WTC11 (cell line): ENCODE results near the gene POMC. TPM values are rescaled to one million over a fixed set of nuclear protein-coding genes. Genes with fewer than 3 reads are reported as not detected.

Experiments
- ATAC-seq: fragments of 200-7000 bp; cut with Tn5 transposase; 2 replicates; pipeline ENCODE4 v1.10.0; 2021; ENCODE audit warnings: mild to moderate bottlenecking, moderate library complexity
- CTCF ChIA-PET: fragments of 300-600 bp; sonication (Branson Sonifier 250); formaldehyde crosslinking; loops from one replicate; lab custom pipeline; 2021; ENCODE audit warnings: antibody characterized with exemption; lab: Charles Lee
- POLR2A ChIA-PET: fragments of 350-600 bp; sonication (Branson Sonifier 250); formaldehyde crosslinking; loops from one replicate; lab custom pipeline; 2021; ENCODE audit warnings: antibody characterized with exemption; lab: Charles Lee
- DNase-seq: peaks from one replicate; pipeline ENCODE4 v3.0.0; 2021; ENCODE audit warnings: low spot score
- H3K27ac Mint-ChIP-seq: 2 replicates; pipeline ENCODE4 v1.8.0; 2021; ENCODE audit warnings: mixed read lengths
- H3K27me3 Mint-ChIP-seq: 2 replicates; pipeline ENCODE4 v1.8.0; 2021; ENCODE audit warnings: low read depth, mild to moderate bottlenecking, moderate library complexity, mixed read lengths
- H3K36me3 Mint-ChIP-seq: 2 replicates; pipeline ENCODE4 v1.8.0; 2021; ENCODE audit warnings: mixed read lengths
- H3K4me1 Mint-ChIP-seq: 2 replicates; pipeline ENCODE4 v1.8.0; 2022; ENCODE audit warnings: mixed read lengths
- H3K4me3 Mint-ChIP-seq: 2 replicates; pipeline ENCODE4 v1.8.0; 2021; ENCODE audit warnings: mild to moderate bottlenecking, moderate library complexity, mixed read lengths
- H3K9me3 Mint-ChIP-seq: 2 replicates; pipeline ENCODE4 v1.8.0; 2021; ENCODE audit warnings: mixed read lengths
- CREM ChIP-seq: sonication (generic); formaldehyde crosslinking; IDR thresholded peaks from 2 replicates; pipeline ENCODE4 v1.8.1; 2022; ENCODE audit warnings: mild to moderate bottlenecking, missing genetic modification reagents, moderate library complexity
- ETV6 ChIP-seq: sonication (generic); formaldehyde crosslinking; IDR thresholded peaks from 2 replicates; pipeline ENCODE4 v1.8.1; 2022; ENCODE audit warnings: mild to moderate bottlenecking, missing genetic modification reagents
- FOXK1 ChIP-seq: sonication (generic); formaldehyde crosslinking; IDR thresholded peaks from 2 replicates; pipeline ENCODE4 v1.8.0; 2022; ENCODE audit warnings: mild to moderate bottlenecking, moderate library complexity, missing genetic modification reagents
- GABPB1 ChIP-seq: sonication (generic); formaldehyde crosslinking; IDR thresholded peaks from 2 replicates; pipeline ENCODE4 v1.8.1; 2023; ENCODE audit warnings: mild to moderate bottlenecking, missing genetic modification reagents
- GTF2I ChIP-seq: fragments of 250-450 bp; sonication (Bioruptor Pico); conservative IDR thresholded peaks from 2 replicates; pipeline ENCODE4 v1.4.0; 2021; ENCODE audit warnings: mild to moderate bottlenecking
- JUN ChIP-seq: sonication (generic); formaldehyde crosslinking; IDR thresholded peaks from 2 replicates; pipeline ENCODE4 v1.8.0; 2023; ENCODE audit warnings: mild to moderate bottlenecking, missing genetic modification reagents
- KAT7 ChIP-seq: sonication (generic); formaldehyde crosslinking; IDR thresholded peaks from 2 replicates; pipeline ENCODE4 v1.8.1; 2023; ENCODE audit warnings: missing genetic modification reagents, mild to moderate bottlenecking, borderline replicate concordance
- MYBL2 ChIP-seq: sonication (generic); formaldehyde crosslinking; IDR thresholded peaks from 2 replicates; pipeline ENCODE4 v1.8.1; 2023; ENCODE audit warnings: mild to moderate bottlenecking, moderate library complexity, missing genetic modification reagents
- NFE2L1 ChIP-seq: sonication (generic); formaldehyde crosslinking; IDR thresholded peaks from 2 replicates; pipeline ENCODE4 v1.8.1; 2023; ENCODE audit warnings: missing genetic modification reagents
- NFYB ChIP-seq: sonication (generic); formaldehyde crosslinking; conservative IDR thresholded peaks from 2 replicates; pipeline ENCODE4 v1.8.0; 2022; ENCODE audit warnings: low read depth, missing genetic modification reagents
- PRRX2 ChIP-seq: fragments of 250-450 bp; sonication (Bioruptor Pico); IDR thresholded peaks from 2 replicates; pipeline ENCODE4 v1.8.0; 2021; ENCODE audit warnings: mild to moderate bottlenecking
- TCF7 ChIP-seq: sonication (generic); formaldehyde crosslinking; IDR thresholded peaks from 2 replicates; pipeline ENCODE4 v1.8.0; 2022; ENCODE audit warnings: mild to moderate bottlenecking, low read depth, missing genetic modification reagents, moderate library complexity
- TP53 ChIP-seq: sonication (generic); formaldehyde crosslinking; IDR thresholded peaks from 2 replicates; pipeline ENCODE4 v1.8.1; 2023; ENCODE audit warnings: mild to moderate bottlenecking, missing genetic modification reagents
- ZBTB21 ChIP-seq: sonication (generic); formaldehyde crosslinking; IDR thresholded peaks from 2 replicates; pipeline ENCODE4 v1.8.1; 2023; ENCODE audit warnings: mild to moderate bottlenecking, missing genetic modification reagents, borderline replicate concordance
- ZNF138 ChIP-seq: sonication (generic); formaldehyde crosslinking; conservative IDR thresholded peaks from 2 replicates; pipeline ENCODE4 v1.8.1; 2022; ENCODE audit warnings: mild to moderate bottlenecking, moderate library complexity, missing genetic modification reagents
- ZNF416 ChIP-seq: fragments of 250-450 bp; sonication (Bioruptor Pico); IDR thresholded peaks from 2 replicates; pipeline ENCODE4 v1.9.0; 2021; ENCODE audit warnings: mild to moderate bottlenecking, inconsistent platforms
- total RNA-seq: library from RNA; stranded (reverse); gene quantifications from 3 replicates; pipeline ENCODE4 v1.2.3, GENCODE V29; 2021
- TF ChIP-seq, protein P1 (sequence below): sonication (generic); formaldehyde crosslinking; IDR thresholded peaks from 2 replicates; pipeline ENCODE4 v1.8.1; 2023; ENCODE audit warnings: mild to moderate bottlenecking, missing genetic modification reagents
- TF ChIP-seq, protein P2 (sequence below): sonication (generic); formaldehyde crosslinking; IDR thresholded peaks from 2 replicates; pipeline ENCODE4 v1.8.1; 2023; ENCODE audit warnings: mild to moderate bottlenecking, missing genetic modification reagents, moderate library complexity
- TF ChIP-seq, protein P3 (sequence below): sonication (generic); formaldehyde crosslinking; conservative IDR thresholded peaks from 2 replicates; pipeline ENCODE4 v1.8.1; 2022; ENCODE audit warnings: mild to moderate bottlenecking, missing genetic modification reagents
- TF ChIP-seq, protein P4 (sequence below): sonication (generic); formaldehyde crosslinking; IDR thresholded peaks from 2 replicates; pipeline ENCODE4 v1.8.1; 2022; ENCODE audit warnings: mild to moderate bottlenecking, missing genetic modification reagents, moderate library complexity, borderline replicate concordance
- TF ChIP-seq, protein P5 (sequence below): sonication (generic); formaldehyde crosslinking; IDR thresholded peaks from 2 replicates; pipeline ENCODE4 v1.8.0; 2022; ENCODE audit warnings: mild to moderate bottlenecking, missing genetic modification reagents
- TF ChIP-seq, protein P6 (sequence below): sonication (generic); formaldehyde crosslinking; IDR thresholded peaks from 2 replicates; pipeline ENCODE4 v1.8.1; 2023; ENCODE audit warnings: mild to moderate bottlenecking, missing genetic modification reagents
- TF ChIP-seq, protein P7 (sequence below): sonication (generic); formaldehyde crosslinking; IDR thresholded peaks from 2 replicates; pipeline ENCODE4 v1.8.0; 2022; ENCODE audit warnings: mild to moderate bottlenecking, missing genetic modification reagents
- TF ChIP-seq, protein P8 (sequence below): sonication (generic); formaldehyde crosslinking; IDR thresholded peaks from 2 replicates; pipeline ENCODE4 v1.8.0; 2022; ENCODE audit warnings: mild to moderate bottlenecking, missing genetic modification reagents
- TF ChIP-seq, protein P9 (sequence below): fragments of 250-450 bp; sonication (Bioruptor Pico); IDR thresholded peaks from 2 replicates; pipeline ENCODE4 v1.9.0; 2021; ENCODE audit warnings: moderate library complexity, mild to moderate bottlenecking, inconsistent platforms, borderline replicate concordance

Gene POMC
- total RNA-seq, 1 experiment from 2014 or later = 3.2 TPM

DNA sequence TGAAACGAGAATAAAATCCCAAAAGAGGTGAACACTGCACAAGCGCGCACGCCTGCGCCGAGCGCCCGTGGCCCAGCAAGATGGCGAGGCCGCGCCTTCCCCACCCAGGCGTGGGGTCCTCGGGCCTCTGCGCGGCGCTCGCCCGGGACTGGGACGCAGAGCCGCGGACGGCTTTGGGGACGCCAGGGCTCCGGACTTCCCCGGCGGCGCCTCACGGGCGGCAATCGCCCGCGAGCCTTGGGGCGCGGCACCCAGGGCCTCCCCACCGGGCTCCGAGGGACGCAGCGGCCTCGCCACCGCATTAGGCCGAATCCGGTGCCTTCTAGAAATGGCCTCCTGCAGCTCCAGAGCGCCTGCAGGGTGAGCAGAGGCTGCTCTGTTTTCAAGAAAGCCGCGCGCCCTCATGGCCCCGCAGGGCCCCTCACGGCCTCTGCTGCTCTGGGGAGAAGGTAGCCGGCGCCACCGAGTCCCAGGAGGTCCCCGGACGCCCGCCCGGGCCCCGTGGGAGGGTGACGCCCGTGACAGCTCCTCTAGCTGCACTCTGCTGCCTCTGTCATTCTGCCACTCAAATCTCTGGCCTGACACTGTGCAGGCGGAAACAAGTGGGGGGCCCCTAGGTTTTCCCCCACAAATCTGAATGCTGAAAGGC, 35.9 kb upstream of the POMC start:
- POLR2A ChIA-PET = no interaction called here
- CTCF ChIA-PET = interaction anchor here (0.6 to 1.5 kb wide), 3 partner anchors 16 to 38 kb away, joined by 3 to 7 read pairs (median 5); no protein-coding TSS in a partner anchor
- no peaks in the 10 kb centered on the region for H3K36me3 Mint-ChIP-seq
- peaks cover 7% of the 10 kb centered on the region for H3K4me1 Mint-ChIP-seq
- H3K9me3 Mint-ChIP-seq = no peaks in the 10 kb centered on the region
- no peak overlapping the region for H3K4me3 Mint-ChIP-seq
- no peak for TF ChIP-seq ZNF138 (CRISPR knock-in tag)
- no peak for TF ChIP-seq ZNF416
- TF ChIP-seq ETV6 (CRISPR knock-in tag) = no peak
- TF ChIP-seq NFE2L1 = no peak
- TF ChIP-seq, protein P1, sequence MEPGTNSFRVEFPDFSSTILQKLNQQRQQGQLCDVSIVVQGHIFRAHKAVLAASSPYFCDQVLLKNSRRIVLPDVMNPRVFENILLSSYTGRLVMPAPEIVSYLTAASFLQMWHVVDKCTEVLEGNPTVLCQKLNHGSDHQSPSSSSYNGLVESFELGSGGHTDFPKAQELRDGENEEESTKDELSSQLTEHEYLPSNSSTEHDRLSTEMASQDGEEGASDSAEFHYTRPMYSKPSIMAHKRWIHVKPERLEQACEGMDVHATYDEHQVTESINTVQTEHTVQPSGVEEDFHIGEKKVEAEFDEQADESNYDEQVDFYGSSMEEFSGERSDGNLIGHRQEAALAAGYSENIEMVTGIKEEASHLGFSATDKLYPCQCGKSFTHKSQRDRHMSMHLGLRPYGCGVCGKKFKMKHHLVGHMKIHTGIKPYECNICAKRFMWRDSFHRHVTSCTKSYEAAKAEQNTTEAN = no peak
- TF ChIP-seq KAT7 (CRISPR knock-in tag) = no peak
- TF ChIP-seq MYBL2 (CRISPR knock-in tag) = no peak
- TF ChIP-seq GABPB1 (CRISPR knock-in tag) = no peak
- no peak for TF ChIP-seq CREM (CRISPR knock-in tag)
- no peak for TF ChIP-seq TP53 (CRISPR knock-in tag)
- TF ChIP-seq, protein P2, sequence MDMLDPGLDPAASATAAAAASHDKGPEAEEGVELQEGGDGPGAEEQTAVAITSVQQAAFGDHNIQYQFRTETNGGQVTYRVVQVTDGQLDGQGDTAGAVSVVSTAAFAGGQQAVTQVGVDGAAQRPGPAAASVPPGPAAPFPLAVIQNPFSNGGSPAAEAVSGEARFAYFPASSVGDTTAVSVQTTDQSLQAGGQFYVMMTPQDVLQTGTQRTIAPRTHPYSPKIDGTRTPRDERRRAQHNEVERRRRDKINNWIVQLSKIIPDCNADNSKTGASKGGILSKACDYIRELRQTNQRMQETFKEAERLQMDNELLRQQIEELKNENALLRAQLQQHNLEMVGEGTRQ (CRISPR knock-in tag) = no peak
- TF ChIP-seq, protein P3, sequence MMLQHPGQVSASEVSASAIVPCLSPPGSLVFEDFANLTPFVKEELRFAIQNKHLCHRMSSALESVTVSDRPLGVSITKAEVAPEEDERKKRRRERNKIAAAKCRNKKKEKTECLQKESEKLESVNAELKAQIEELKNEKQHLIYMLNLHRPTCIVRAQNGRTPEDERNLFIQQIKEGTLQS (CRISPR knock-in tag) = no peak
- no peak for TF ChIP-seq NFYB
- TF ChIP-seq, protein P4, sequence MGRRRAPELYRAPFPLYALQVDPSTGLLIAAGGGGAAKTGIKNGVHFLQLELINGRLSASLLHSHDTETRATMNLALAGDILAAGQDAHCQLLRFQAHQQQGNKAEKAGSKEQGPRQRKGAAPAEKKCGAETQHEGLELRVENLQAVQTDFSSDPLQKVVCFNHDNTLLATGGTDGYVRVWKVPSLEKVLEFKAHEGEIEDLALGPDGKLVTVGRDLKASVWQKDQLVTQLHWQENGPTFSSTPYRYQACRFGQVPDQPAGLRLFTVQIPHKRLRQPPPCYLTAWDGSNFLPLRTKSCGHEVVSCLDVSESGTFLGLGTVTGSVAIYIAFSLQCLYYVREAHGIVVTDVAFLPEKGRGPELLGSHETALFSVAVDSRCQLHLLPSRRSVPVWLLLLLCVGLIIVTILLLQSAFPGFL (CRISPR knock-in tag) = no peak
- TF ChIP-seq, protein P5, sequence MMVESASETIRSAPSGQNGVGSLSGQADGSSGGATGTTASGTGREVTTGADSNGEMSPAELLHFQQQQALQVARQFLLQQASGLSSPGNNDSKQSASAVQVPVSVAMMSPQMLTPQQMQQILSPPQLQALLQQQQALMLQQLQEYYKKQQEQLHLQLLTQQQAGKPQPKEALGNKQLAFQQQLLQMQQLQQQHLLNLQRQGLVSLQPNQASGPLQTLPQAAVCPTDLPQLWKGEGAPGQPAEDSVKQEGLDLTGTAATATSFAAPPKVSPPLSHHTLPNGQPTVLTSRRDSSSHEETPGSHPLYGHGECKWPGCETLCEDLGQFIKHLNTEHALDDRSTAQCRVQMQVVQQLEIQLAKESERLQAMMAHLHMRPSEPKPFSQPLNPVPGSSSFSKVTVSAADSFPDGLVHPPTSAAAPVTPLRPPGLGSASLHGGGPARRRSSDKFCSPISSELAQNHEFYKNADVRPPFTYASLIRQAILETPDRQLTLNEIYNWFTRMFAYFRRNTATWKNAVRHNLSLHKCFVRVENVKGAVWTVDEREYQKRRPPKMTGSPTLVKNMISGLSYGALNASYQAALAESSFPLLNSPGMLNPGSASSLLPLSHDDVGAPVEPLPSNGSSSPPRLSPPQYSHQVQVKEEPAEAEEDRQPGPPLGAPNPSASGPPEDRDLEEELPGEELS (CRISPR knock-in tag) = no peak
- TF ChIP-seq PRRX2 (CRISPR knock-in tag) = no peak
- DNase-seq (peak; percentile 27), ATAC-seq (peak; percentile 49)
- H3K27me3 Mint-ChIP-seq = no peaks in the 10 kb centered on the region
- H3K27ac Mint-ChIP-seq = no peak overlapping the region

DNA sequence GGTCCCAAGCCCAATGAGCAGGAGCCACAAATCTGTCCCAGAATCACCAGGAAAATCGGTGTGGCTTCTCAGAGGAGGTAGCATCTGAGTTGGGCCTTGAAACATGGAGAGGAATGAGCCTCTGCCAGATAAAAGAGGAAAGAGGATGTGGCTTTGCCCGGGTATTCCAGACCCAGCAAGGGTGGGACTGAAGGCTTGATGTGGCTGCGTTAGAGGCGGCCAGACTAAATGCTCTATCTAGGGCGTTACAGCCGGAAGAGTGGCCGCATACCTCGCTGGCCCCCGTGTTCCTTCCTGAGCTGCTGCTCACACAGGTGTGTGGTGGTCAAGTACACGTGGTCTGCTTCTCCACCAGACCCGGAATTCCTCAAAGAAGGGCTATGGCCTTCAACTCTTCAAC, 33.9 kb upstream of the POMC start:
- no peaks in the 10 kb centered on the region for H3K27me3 Mint-ChIP-seq
- no peaks in the 10 kb centered on the region for H3K36me3 Mint-ChIP-seq
- no peak overlapping the region for H3K4me3 Mint-ChIP-seq
- no peaks in the 10 kb centered on the region for H3K9me3 Mint-ChIP-seq
- no peak overlapping the region for H3K27ac Mint-ChIP-seq
- POLR2A ChIA-PET = no interaction called here
- no peak for ATAC-seq
- DNase-seq = no peak
- peaks cover 10% of the 10 kb centered on the region for H3K4me1 Mint-ChIP-seq
- CTCF ChIA-PET = interaction anchor here (1.0 kb wide), 1 partner anchor 227 kb away, joined by 3 read pairs; no protein-coding TSS in a partner anchor
- TF ChIP-seq, protein P6, sequence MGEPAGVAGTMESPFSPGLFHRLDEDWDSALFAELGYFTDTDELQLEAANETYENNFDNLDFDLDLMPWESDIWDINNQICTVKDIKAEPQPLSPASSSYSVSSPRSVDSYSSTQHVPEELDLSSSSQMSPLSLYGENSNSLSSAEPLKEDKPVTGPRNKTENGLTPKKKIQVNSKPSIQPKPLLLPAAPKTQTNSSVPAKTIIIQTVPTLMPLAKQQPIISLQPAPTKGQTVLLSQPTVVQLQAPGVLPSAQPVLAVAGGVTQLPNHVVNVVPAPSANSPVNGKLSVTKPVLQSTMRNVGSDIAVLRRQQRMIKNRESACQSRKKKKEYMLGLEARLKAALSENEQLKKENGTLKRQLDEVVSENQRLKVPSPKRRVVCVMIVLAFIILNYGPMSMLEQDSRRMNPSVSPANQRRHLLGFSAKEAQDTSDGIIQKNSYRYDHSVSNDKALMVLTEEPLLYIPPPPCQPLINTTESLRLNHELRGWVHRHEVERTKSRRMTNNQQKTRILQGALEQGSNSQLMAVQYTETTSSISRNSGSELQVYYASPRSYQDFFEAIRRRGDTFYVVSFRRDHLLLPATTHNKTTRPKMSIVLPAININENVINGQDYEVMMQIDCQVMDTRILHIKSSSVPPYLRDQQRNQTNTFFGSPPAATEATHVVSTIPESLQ = no peak
- no peak for TF ChIP-seq TP53 (CRISPR knock-in tag)
- TF ChIP-seq TCF7 (CRISPR knock-in tag) = no peak
- TF ChIP-seq, protein P7, sequence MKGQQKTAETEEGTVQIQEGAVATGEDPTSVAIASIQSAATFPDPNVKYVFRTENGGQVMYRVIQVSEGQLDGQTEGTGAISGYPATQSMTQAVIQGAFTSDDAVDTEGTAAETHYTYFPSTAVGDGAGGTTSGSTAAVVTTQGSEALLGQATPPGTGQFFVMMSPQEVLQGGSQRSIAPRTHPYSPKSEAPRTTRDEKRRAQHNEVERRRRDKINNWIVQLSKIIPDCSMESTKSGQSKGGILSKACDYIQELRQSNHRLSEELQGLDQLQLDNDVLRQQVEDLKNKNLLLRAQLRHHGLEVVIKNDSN (CRISPR knock-in tag) = no peak
- TF ChIP-seq, protein P8, sequence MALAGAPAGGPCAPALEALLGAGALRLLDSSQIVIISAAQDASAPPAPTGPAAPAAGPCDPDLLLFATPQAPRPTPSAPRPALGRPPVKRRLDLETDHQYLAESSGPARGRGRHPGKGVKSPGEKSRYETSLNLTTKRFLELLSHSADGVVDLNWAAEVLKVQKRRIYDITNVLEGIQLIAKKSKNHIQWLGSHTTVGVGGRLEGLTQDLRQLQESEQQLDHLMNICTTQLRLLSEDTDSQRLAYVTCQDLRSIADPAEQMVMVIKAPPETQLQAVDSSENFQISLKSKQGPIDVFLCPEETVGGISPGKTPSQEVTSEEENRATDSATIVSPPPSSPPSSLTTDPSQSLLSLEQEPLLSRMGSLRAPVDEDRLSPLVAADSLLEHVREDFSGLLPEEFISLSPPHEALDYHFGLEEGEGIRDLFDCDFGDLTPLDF = no peak
- no peak for TF ChIP-seq JUN (CRISPR knock-in tag)
- no peak for TF ChIP-seq GTF2I (CRISPR knock-in tag)
- TF ChIP-seq ZNF138 (CRISPR knock-in tag) = no peak
- no peak for TF ChIP-seq PRRX2 (CRISPR knock-in tag)
- no peak for TF ChIP-seq NFE2L1
- TF ChIP-seq FOXK1 (CRISPR knock-in tag) = no peak
- TF ChIP-seq ZBTB21 = no peak
- TF ChIP-seq, protein P9, sequence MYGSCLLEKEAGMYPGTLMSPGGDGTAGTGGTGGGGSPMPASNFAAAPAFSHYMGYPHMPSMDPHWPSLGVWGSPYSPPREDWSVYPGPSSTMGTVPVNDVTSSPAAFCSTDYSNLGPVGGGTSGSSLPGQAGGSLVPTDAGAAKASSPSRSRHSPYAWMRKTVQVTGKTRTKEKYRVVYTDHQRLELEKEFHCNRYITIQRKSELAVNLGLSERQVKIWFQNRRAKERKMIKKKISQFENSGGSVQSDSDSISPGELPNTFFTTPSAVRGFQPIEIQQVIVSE (CRISPR knock-in tag) = no peak
